Transverse colon (tissue), 4 donors: ENCODE data around the gene ASB15. TPM values are rescaled to one million over a fixed set of nuclear protein-coding genes. Genes with fewer than 3 reads are reported as not detected.

Experiments used
- DNase-seq: peaks from one replicate; pipeline ENCODE4 v3.0.0-alpha.2; 2019
- H3K27ac ChIP-seq, 4 donors: fragments of 200-600 bp; sonication (generic); 2 replicates each; pipeline ENCODE4 v1.5.1; 2016 to 2018; ENCODE audit warnings: inconsistent platforms in 4 of 4
- H3K27me3 ChIP-seq: fragments of 200-600 bp; sonication (generic); 2 replicates; pipeline ENCODE4 v1.5.1; 2017; ENCODE audit warnings: inconsistent platforms
- H3K36me3 ChIP-seq, 4 donors: fragments of 200-600 bp; sonication (generic); 2 replicates each; pipeline ENCODE4 v1.5.1; 2017 to 2019; ENCODE audit warnings: inconsistent platforms in 4 of 4
- H3K4me1 ChIP-seq, 4 donors: fragments of 200-600 bp; sonication (generic); 2 replicates each; pipeline ENCODE4 v1.5.1; 2017 to 2020; ENCODE audit warnings: inconsistent platforms in 4 of 4
- H3K4me3 ChIP-seq, 4 donors: fragments of 200-600 bp; sonication (generic); 1 replicate in 1 of 4; 2 replicates in 3 of 4; pipeline versions ENCODE4 v1.5.1 to v1.6.1; 2017 to 2019; ENCODE audit warnings: inconsistent platforms in 4 of 4
- H3K9me3 ChIP-seq, 2 donors: fragments of 200-600 bp; sonication (generic); 2 replicates each; pipeline ENCODE4 v1.5.1; 2017 to 2019; ENCODE audit warnings: inconsistent platforms in 2 of 2
- EP300 ChIP-seq: sonication (generic); formaldehyde crosslinking; IDR thresholded peaks from one replicate; pipeline ENCODE4 v1.6.1; 2017; ENCODE audit warnings: antibody characterized with exemption, low read depth
- POLR2A ChIP-seq: fragments of 450-650 bp; IDR thresholded peaks from one replicate; pipeline ENCODE4 v1.6.1; 2016; ENCODE audit warnings: antibody characterized with exemption, mild to moderate bottlenecking, moderate library complexity
- POLR2AphosphoS5 ChIP-seq, 3 donors: sonication (generic); formaldehyde crosslinking; IDR thresholded peaks; one replicate each; pipeline ENCODE4 v1.6.1; 2016; ENCODE audit warnings: antibody characterized with exemption in 3 of 3
- WGBS, 2 donors: methylation state at CpG; one replicate each; pipeline ENCODE4 v1.1.5; 2018; ENCODE audit warnings: low coverage in 1 of 2; 5-methylcytosine and 5-hydroxymethylcytosine counted together
- in situ Hi-C, 4 donors: fragments of 200-750 bp; cut with MboI; loops; one replicate each; pipeline versions ENCODE4 v1.15.0 to v1.15.1; 2017; ENCODE audit warnings: low sequenced_read_pairs in 3 of 4, low pct_ligation_motif_present in 1 of 4, low pct_unique_long_range_greater_than_20kb in 1 of 4
- intact Hi-C: fragments of 100-400 bp; cut with DNase I; formaldehyde crosslinking; loops from one replicate; pipeline ENCODE4 v1.15.1; 2023; ENCODE audit warnings: low total_unique reads
- total RNA-seq, 4 donors: library from RNA; depleted of rRNA; stranded (reverse); fragments of >200 nt; gene quantifications; one replicate each; pipeline ENCODE4 v1.1.0, GENCODE V29; 2016
- TF ChIP-seq, protein P1 (sequence below), 5 experiments: fragments of 200-600 bp in 3 of 5; fragments of 450-650 bp in 2 of 5; sonication (generic) in 3 of 5; IDR thresholded peaks; 1 replicate in 2 of 5; 2 replicates in 3 of 5; pipeline ENCODE4 v1.5.1; 2016 to 2017; ENCODE audit warnings: antibody characterized with exemption in 5 of 5, inconsistent platforms in 3 of 5, mild to moderate bottlenecking in 2 of 5, moderate library complexity in 1 of 5

Gene ASB15
- total RNA-seq, 4 donors from 2014 or later: not detected

DNA sequence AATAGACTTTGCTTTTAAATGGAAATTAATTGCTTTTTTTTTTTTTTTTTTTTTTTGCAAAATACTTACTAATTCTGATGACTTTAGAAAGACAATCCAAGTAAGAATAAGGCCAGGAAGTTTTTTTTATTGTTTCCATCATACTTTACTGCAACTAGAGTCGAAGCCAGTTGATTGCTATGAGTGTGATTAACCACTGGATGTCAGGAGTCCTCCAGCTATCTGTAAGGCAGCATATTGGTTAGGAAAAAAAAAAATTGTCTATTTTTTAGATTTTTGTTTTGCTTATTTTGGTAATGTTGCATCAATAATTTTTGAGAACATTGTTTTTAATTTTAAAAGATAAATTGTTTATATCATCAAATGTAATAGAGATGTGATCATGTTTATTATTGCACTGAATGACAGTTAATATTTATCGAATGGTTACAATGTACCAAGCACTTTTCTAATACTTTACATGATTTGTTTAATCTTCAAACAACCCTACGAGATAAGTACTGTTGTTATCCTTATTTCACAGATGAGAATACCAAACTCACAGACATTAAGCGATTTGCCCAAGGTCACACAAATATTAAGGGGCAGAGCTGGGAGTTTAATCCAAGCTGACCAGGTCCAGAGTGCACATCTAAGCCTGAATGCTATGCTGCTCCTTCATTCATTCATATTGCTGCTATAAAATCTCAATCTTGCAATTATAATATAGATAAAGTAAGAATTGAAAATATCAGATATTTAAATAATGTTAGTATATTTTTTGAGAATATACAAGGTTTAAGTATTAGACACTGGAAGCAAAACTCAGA lies 34.1 kb downstream of the ASB15 start:
- Histone ChIP-seq H3K36me3 (no peaks in the 10 kb centered on the region), H3K27me3 (no peaks in the 10 kb centered on the region), H3K4me3 (no peak overlapping the region), H3K9me3 (no peaks in the 10 kb centered on the region), H3K27ac (no peak overlapping the region), H3K4me1 (no peaks in the 10 kb centered on the region)
- TF ChIP-seq, protein P1, sequence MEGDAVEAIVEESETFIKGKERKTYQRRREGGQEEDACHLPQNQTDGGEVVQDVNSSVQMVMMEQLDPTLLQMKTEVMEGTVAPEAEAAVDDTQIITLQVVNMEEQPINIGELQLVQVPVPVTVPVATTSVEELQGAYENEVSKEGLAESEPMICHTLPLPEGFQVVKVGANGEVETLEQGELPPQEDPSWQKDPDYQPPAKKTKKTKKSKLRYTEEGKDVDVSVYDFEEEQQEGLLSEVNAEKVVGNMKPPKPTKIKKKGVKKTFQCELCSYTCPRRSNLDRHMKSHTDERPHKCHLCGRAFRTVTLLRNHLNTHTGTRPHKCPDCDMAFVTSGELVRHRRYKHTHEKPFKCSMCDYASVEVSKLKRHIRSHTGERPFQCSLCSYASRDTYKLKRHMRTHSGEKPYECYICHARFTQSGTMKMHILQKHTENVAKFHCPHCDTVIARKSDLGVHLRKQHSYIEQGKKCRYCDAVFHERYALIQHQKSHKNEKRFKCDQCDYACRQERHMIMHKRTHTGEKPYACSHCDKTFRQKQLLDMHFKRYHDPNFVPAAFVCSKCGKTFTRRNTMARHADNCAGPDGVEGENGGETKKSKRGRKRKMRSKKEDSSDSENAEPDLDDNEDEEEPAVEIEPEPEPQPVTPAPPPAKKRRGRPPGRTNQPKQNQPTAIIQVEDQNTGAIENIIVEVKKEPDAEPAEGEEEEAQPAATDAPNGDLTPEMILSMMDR (IDR thresholded peaks at IDR 0.05): peak in 4 of 5 experiments; percentile 28 to 37 (median 35)
- no peak for TF ChIP-seq POLR2A
- 37 to 48% methylated on average over 4 of the region's 4 CpGs for WGBS, 2 donors
- intact Hi-C loops: no loop called here
- no peak for DNase-seq
- in situ Hi-C loops: no loop called here

DNA sequence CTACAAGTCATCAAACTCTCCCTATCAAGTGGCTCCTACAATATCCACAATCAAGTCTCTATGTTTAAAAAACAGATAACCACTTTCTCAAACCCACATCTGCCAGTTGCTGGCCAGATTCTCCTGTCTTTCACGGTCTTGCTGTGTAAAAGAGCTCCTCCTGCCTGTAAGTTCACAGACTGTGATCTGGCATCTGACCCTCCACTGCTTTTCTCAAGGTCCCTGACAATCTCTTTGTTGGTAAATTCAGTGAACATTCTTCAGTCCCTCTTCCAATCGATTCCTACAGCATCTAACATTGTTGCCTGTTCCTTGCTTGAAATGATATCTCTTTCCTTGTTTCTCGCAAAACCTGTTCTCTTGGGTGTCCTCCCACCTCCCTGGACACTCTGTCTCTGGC lies 35.6 kb downstream of the ASB15 start:
- TF ChIP-seq EP300 (no peak), POLR2AphosphoS5 (IDR thresholded peaks at IDR 0.05) (no peak), POLR2A (no peak)
- TF ChIP-seq, protein P1 (IDR thresholded peaks at IDR 0.05): no peak
- intact Hi-C loops (no loop called here), in situ Hi-C loops (no loop called here)
- 45 to 54% methylated on average over 3 of the region's 3 CpGs for WGBS, 2 donors
- Histone ChIP-seq H3K9me3 (no peaks in the 10 kb centered on the region), H3K27me3 (no peaks in the 10 kb centered on the region), H3K4me1 (no peaks in the 10 kb centered on the region), H3K4me3 (no peak overlapping the region), H3K36me3 (no peaks in the 10 kb centered on the region), H3K27ac (no peak overlapping the region)
- no peak for DNase-seq

DNA sequence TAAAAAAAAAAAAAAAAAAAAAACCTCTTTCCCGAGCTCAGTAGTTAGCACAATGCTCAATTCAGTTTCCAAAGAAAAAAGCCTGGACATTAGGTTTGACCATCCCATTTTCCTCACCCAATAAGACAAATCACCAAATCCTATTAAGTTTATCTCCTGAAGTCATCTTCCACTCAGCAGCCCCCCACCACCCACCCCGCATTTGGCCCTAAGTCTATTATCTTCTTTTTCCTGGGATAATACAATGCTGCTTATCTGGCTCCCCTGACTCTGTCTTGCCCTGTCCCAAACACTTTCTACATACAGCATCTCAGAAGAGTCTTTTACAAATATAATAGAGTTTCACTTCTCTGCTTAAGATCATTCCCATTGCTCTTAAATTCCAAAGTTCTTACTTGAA lies 36.3 kb downstream of the ASB15 start:
- intact Hi-C loops: no loop called here
- no peak for DNase-seq
- Histone ChIP-seq H3K9me3 (no peaks in the 10 kb centered on the region), H3K4me1 (no peaks in the 10 kb centered on the region), H3K27me3 (no peaks in the 10 kb centered on the region), H3K27ac (no peak overlapping the region), H3K4me3 (no peak overlapping the region), H3K36me3 (no peaks in the 10 kb centered on the region)
- WGBS, 2 donors: 86 to 88% methylated on average over 2 of the region's 2 CpGs
- TF ChIP-seq EP300 (no peak), POLR2AphosphoS5 (IDR thresholded peaks at IDR 0.05) (no peak), POLR2A (no peak)
- TF ChIP-seq, protein P1 (IDR thresholded peaks at IDR 0.05): no peak
- in situ Hi-C loops: no loop called here

DNA sequence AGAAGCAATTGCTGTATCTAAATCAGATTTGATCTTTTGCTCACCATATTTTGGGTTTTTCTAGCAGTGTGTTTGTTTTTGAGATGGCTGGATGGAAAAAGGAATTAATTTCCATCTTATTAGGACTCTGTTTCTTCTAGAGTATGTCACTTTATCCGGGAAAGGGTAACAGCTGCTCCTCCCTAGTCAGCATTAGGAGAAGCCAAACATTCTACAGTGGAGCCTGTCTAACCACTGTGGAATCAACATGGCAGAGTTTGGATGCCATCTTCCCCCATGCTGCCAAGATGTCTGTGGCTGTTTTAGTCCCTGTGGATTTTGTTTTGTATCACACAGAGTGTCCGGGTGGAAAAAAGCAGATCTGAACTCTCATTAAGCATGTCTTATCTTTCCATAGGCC lies 38.0 kb downstream of the ASB15 start:
- in situ Hi-C loops: no loop called here
- Histone ChIP-seq H3K27me3 (no peaks in the 10 kb centered on the region), H3K4me1 (no peaks in the 10 kb centered on the region), H3K4me3 (no peak overlapping the region), H3K36me3 (no peaks in the 10 kb centered on the region), H3K9me3 (no peaks in the 10 kb centered on the region), H3K27ac (no peak overlapping the region)
- TF ChIP-seq, protein P1 (IDR thresholded peaks at IDR 0.05): no peak
- TF ChIP-seq EP300 (no peak), POLR2AphosphoS5 (IDR thresholded peaks at IDR 0.05) (no peak), POLR2A (no peak)
- no peak for DNase-seq
- intact Hi-C loops: no loop called here
- 75 to 86% methylated on average over 2 of the region's 2 CpGs for WGBS, 2 donors
